Endothelial cell of umbilical vein (primary cell): ENCODE measurements around the gene VPS41. TPM values are rescaled to one million over a fixed set of nuclear protein-coding genes. Genes with fewer than 3 reads are reported as not detected.

Experiments used
- BruUV-seq: library from RNA; stranded (reverse); fragments of 400-500 nt; replicated peaks from 2 replicates; lab custom pipeline; 2021; lab: Mats Ljungman, UMichigan
- CTCF ChIA-PET: fragments of 300-600, 350-600 bp; sonication (Branson Sonifier 250); formaldehyde crosslinking; loops from one replicate; lab custom pipeline; 2021; ENCODE audit warnings: antibody characterized with exemption, inconsistent platforms; lab: Charles Lee
- POLR2A ChIA-PET: fragments of 300-600, 350-600 bp; sonication (Branson Sonifier 250); formaldehyde crosslinking; loops from one replicate; lab custom pipeline; 2021; ENCODE audit warnings: antibody characterized with exemption, inconsistent platforms; lab: Charles Lee
- DNase-seq: peaks from one replicate; pipeline ENCODE4 v3.0.0-alpha.2; 2011; ENCODE audit warnings: low read depth, low spot score
- FAIRE-seq: peaks from 2 replicates; lab custom pipeline; 2011; peaks lifted over from hg19 to GRCh38; lab: Jason Lieb, UNC
- H2AFZ ChIP-seq: 2 replicates; pipeline ENCODE4 v1.6.0; 2012; ENCODE audit warnings: low read depth, low read length, control low read depth, inconsistent platforms
- H3K27ac ChIP-seq: 2 replicates; pipeline ENCODE4 v1.5.1; 2011; ENCODE audit warnings: low read depth, mild to moderate bottlenecking, control low read depth, low read length, moderate library complexity; ENCODE audit not compliant: insufficient read depth
- H3K27me3 ChIP-seq, 2 experiments: 2 replicates each; pipeline versions ENCODE4 v1.6.0 to v1.6.1; 2011; ENCODE audit warnings: low read length in 2 of 2, mixed read lengths in 1 of 2; ENCODE audit not compliant: control insufficient read depth in 2 of 2, insufficient read depth in 2 of 2
- H3K36me3 ChIP-seq, 2 experiments: 2 replicates in 1 of 2; 3 replicates in 1 of 2; pipeline ENCODE4 v1.5.1; 2011; ENCODE audit warnings: low read length in 2 of 2, mild to moderate bottlenecking in 1 of 2, moderate library complexity in 1 of 2; ENCODE audit not compliant: control insufficient read depth in 2 of 2, insufficient read depth in 2 of 2; ENCODE audit errors: extremely low read depth in 1 of 2
- H3K4me1 ChIP-seq: 3 replicates; pipeline ENCODE4 v1.5.1; 2011; ENCODE audit warnings: mild to moderate bottlenecking, low read length; ENCODE audit not compliant: control insufficient read depth, insufficient read depth; ENCODE audit errors: extremely low read depth
- H3K4me2 ChIP-seq: 2 replicates; pipeline ENCODE4 v1.6.1; 2011; ENCODE audit warnings: low read length, control low read depth, mixed read lengths; ENCODE audit not compliant: insufficient read depth
- H3K4me3 ChIP-seq, 3 experiments: fragments of 200-600 bp in 1 of 3; sonication (generic), shearing (Covaris generic) in 1 of 3; replicated peaks in 1 of 3; 2 replicates each; pipeline ENCODE4 v1.5.1; 2011 to 2016; ENCODE audit warnings: control low read depth in 3 of 3, low read length in 3 of 3, mild to moderate bottlenecking in 2 of 3, inconsistent platforms in 1 of 3, low read depth in 1 of 3, moderate library complexity in 1 of 3; ENCODE audit not compliant: insufficient read depth in 1 of 3
- H3K79me2 ChIP-seq: 2 replicates; pipeline ENCODE4 v1.6.0; 2012; ENCODE audit warnings: low read length, inconsistent platforms; ENCODE audit not compliant: control insufficient read depth, insufficient read depth
- H3K9ac ChIP-seq: replicated peaks from 2 replicates; pipeline ENCODE3; 2011; ENCODE audit warnings: low read length, control low read depth; ENCODE audit not compliant: insufficient read depth; ENCODE audit errors: extremely low read depth
- H3K9me1 ChIP-seq: replicated peaks from 3 replicates; pipeline ENCODE4 v1.6.0; 2011; ENCODE audit warnings: mild to moderate bottlenecking, low read length; ENCODE audit not compliant: control insufficient read depth, insufficient read depth; ENCODE audit errors: extremely low read depth
- H3K9me3 ChIP-seq: replicated peaks from 2 replicates; pipeline ENCODE4 v1.5.1; 2012; ENCODE audit warnings: low read length, inconsistent platforms; ENCODE audit not compliant: control insufficient read depth, insufficient read depth
- H4K20me1 ChIP-seq: replicated peaks from 2 replicates; pipeline ENCODE3; 2011; ENCODE audit warnings: mild to moderate bottlenecking, low read length; ENCODE audit not compliant: control insufficient read depth, insufficient read depth; ENCODE audit errors: extremely low read depth
- CTCF ChIP-seq, 2 donors: IDR thresholded peaks; 1 replicate in 1 of 2; 2 replicates in 1 of 2; pipeline ENCODE4 v1.5.1; 2011; ENCODE audit warnings: low read length in 2 of 2, mild to moderate bottlenecking in 2 of 2, moderate library complexity in 2 of 2, control low read depth in 1 of 2, inconsistent platforms in 1 of 2, low read depth in 1 of 2; ENCODE audit not compliant: insufficient read depth in 1 of 2; ENCODE audit errors: extremely low read depth in 1 of 2
- EZH2 ChIP-seq: IDR thresholded peaks from 2 replicates; pipeline ENCODE4 v1.6.1; 2012; ENCODE audit warnings: borderline replicate concordance, low read depth, mild to moderate bottlenecking, moderate library complexity, low read length, inconsistent platforms; ENCODE audit not compliant: severe bottlenecking
- FOS ChIP-seq: IDR thresholded peaks from 2 replicates; pipeline ENCODE4 v1.6.1; 2011; ENCODE audit warnings: mild to moderate bottlenecking, low read length, moderate library complexity, borderline replicate concordance; ENCODE audit not compliant: insufficient read depth
- GATA2 ChIP-seq: IDR thresholded peaks from 2 replicates; pipeline ENCODE4 v1.7.0; 2011; ENCODE audit warnings: low read depth, mild to moderate bottlenecking, moderate library complexity, mixed read lengths, low read length; ENCODE audit not compliant: insufficient read length, insufficient read depth
- MAX ChIP-seq: IDR thresholded peaks from 2 replicates; pipeline ENCODE4 v1.6.1; 2011; ENCODE audit not compliant: insufficient read depth, insufficient read length
- MYC ChIP-seq: IDR thresholded peaks from one replicate; pipeline ENCODE4 v1.6.1; 2011; ENCODE audit warnings: mild to moderate bottlenecking, low read depth, low read length
- POLR2A ChIP-seq: IDR thresholded peaks from 2 replicates; pipeline ENCODE4 v1.6.1; 2012; ENCODE audit warnings: low read depth, mild to moderate bottlenecking, control low read depth, low read length
- POLR2AphosphoS5 ChIP-seq: IDR thresholded peaks from 2 replicates; pipeline ENCODE4 v1.6.1; 2012; ENCODE audit warnings: low read depth, mild to moderate bottlenecking, control low read depth, low read length, moderate library complexity; ENCODE audit not compliant: insufficient read depth
- dilution Hi-C: fragments of 300-500 bp; cut with MboI; formaldehyde crosslinking; loops from one replicate; pipeline ENCODE4 v1.15.0; 2019; ENCODE audit warnings: low sequenced_read_pairs; ENCODE audit not compliant: extremely low pct_ligation_motif_present
- intact Hi-C: fragments of 100-400 bp; cut with micrococcal nuclease; formaldehyde crosslinking; loops from one replicate; pipeline ENCODE4 v1.10.0; 2022
- polyA plus RNA-seq, 4 experiments: library from polyadenylated mRNA; depleted of rRNA in 3 of 4; stranded (reverse) in 3 of 4; unstranded in 1 of 4; fragments of >200 nt; gene quantifications; 2 replicates each; pipeline versions ENCODE4 v1.2.1 to v1.2.3, GENCODE V29; 2011 to 2012; ENCODE audit warnings: missing spikeins in 1 of 4
- total RNA-seq: library from RNA; stranded (reverse); gene quantifications from 2 replicates; pipeline ENCODE4 v1.2.3, GENCODE V29; 2021

Gene VPS41
- total and polyA plus RNA-seq, 2 donors (not counting 3 experiments of a cell fraction or from before 2014, with no cell fraction given): 14.3 to 79.8 TPM

- Histone ChIP-seq H3K4me1 (no peaks in the 10 kb centered on the region), H3K27ac (no peak overlapping the region), H3K9me3 (no peaks in the 10 kb centered on the region), H3K27me3 (no peaks in the 10 kb centered on the region), H2AFZ (no peak overlapping the region), H3K4me2 (no peak overlapping the region), H3K9me1 (no peaks in the 10 kb centered on the region), H3K36me3 (no peaks in the 10 kb centered on the region), H3K4me3 (no peak overlapping the region), H3K9ac (no peak overlapping the region), H3K79me2 (no peaks in the 10 kb centered on the region), H4K20me1 (no peaks in the 10 kb centered on the region)
- TF ChIP-seq CTCF (IDR thresholded peaks at IDR 0.05; ENCODE audit: extremely low read depth in 1 of 2, insufficient read depth in 1 of 2, low read depth in 1 of 2, low read length in 2 of 2) (no peak), POLR2A (no peak), EZH2 (no peak), MAX (no peak), GATA2 (no peak), MYC (no peak), FOS (no peak), POLR2AphosphoS5 (no peak)
- FAIRE-seq (no peak), DNase-seq (no peak)
- dilution Hi-C loops: no loop called here
- intact Hi-C loops: no loop called here
- ChIA-PET POLR2A (no interaction called here), CTCF (no interaction called here)
- no TSS peak for BruUV-seq
Observed at GRCh38 chr7:38955892-38956291, 46.9 kb upstream of the VPS41 start.
